Upper lobe of left lung (tissue), 4 donors: ENCODE data around the gene CDC34.

Experiments
- CTCF ChIP-seq, 6 experiments: fragments of 450-650 bp in 4 of 6; fragments of 200-600 bp in 2 of 6; sonication (generic) in 2 of 6; IDR thresholded peaks; one replicate each; pipeline ENCODE4 v1.5.1; 2016 to 2019; ENCODE audit warnings: antibody characterized with exemption in 6 of 6
- EP300 ChIP-seq, 4 donors: sonication (generic); formaldehyde crosslinking; IDR thresholded peaks; one replicate each; pipeline ENCODE4 v1.5.1; 2017; ENCODE audit warnings: antibody characterized with exemption in 4 of 4, control low read depth in 2 of 4

GRCh38 chr19:531753-532560 lies at the start of gene CDC34:
- TF ChIP-seq CTCF (IDR thresholded peaks at IDR 0.05) (no peak), EP300 (IDR thresholded peaks at IDR 0.05) (no peak)
